DND-41 (cell line): ENCODE measurements around the gene FASTKD3.

Experiments
- ATAC-seq: fragments of 200-7000 bp; cut with Tn5 transposase; 3 replicates; pipeline ENCODE4 v1.9.1; 2021; ENCODE audit warnings: low read depth; ENCODE audit not compliant: insufficient read depth
- DNase-seq: peaks from one replicate; pipeline ENCODE4 v3.0.0-alpha.2; 2020
- H2AFZ ChIP-seq: 2 replicates; pipeline ENCODE4 v1.6.0; 2012; ENCODE audit warnings: low read depth, low read length
- H3K27ac ChIP-seq: 2 replicates; pipeline ENCODE4 v1.5.1; 2012; ENCODE audit warnings: low read length, inconsistent platforms
- H3K27me3 ChIP-seq: fragments of 200-600 bp; sonication (generic); 2 replicates; pipeline ENCODE4 v1.6.0; 2012; ENCODE audit warnings: low read length, mild to moderate bottlenecking, inconsistent platforms; ENCODE audit not compliant: insufficient read depth, poor library complexity
- H3K36me3 ChIP-seq: 2 replicates; pipeline ENCODE4 v1.5.1; 2012; ENCODE audit warnings: low read length, inconsistent platforms; ENCODE audit not compliant: insufficient read depth
- H3K4me1 ChIP-seq: 2 replicates; pipeline ENCODE4 v1.5.1; 2012; ENCODE audit warnings: mild to moderate bottlenecking, low read length; ENCODE audit not compliant: insufficient read depth
- H3K4me2 ChIP-seq: 2 replicates; pipeline ENCODE4 v1.6.0; 2012; ENCODE audit warnings: mild to moderate bottlenecking, moderate library complexity, low read length, inconsistent platforms; ENCODE audit not compliant: insufficient read depth
- H3K4me3 ChIP-seq, 2 experiments: fragments of 200-600 bp in 1 of 2; shearing (Covaris generic) in 1 of 2; 2 replicates each; pipeline ENCODE4 v1.5.1; 2012 to 2016; ENCODE audit warnings: inconsistent platforms in 2 of 2, low read length in 2 of 2, mild to moderate bottlenecking in 2 of 2, low read depth in 1 of 2, moderate library complexity in 1 of 2
- H3K79me2 ChIP-seq: 2 replicates; pipeline ENCODE4 v1.6.0; 2012; ENCODE audit warnings: low read length, inconsistent platforms; ENCODE audit not compliant: insufficient read depth
- H3K9ac ChIP-seq: 2 replicates; pipeline ENCODE4 v1.6.0; 2012; ENCODE audit warnings: low read depth, mild to moderate bottlenecking, inconsistent platforms, low read length, moderate library complexity
- H3K9me3 ChIP-seq: 2 replicates; pipeline ENCODE4 v1.5.1; 2012; ENCODE audit warnings: low read length, moderate library complexity, mild to moderate bottlenecking, inconsistent platforms; ENCODE audit not compliant: insufficient read depth, severe bottlenecking
- H4K20me1 ChIP-seq: 2 replicates; pipeline ENCODE4 v1.6.0; 2012; ENCODE audit warnings: low read length; ENCODE audit not compliant: insufficient read depth
- CTCF ChIP-seq: IDR thresholded peaks from 2 replicates; pipeline ENCODE4 v1.5.1; 2012; ENCODE audit warnings: borderline replicate concordance, low read length, moderate library complexity, mild to moderate bottlenecking; ENCODE audit not compliant: poor library complexity, severe bottlenecking; ENCODE audit errors: extremely low read depth
- EZH2 ChIP-seq: IDR thresholded peaks from 3 replicates; pipeline ENCODE4 v1.6.1; 2012; ENCODE audit warnings: borderline replicate concordance, low read depth, mild to moderate bottlenecking, moderate library complexity, low read length, inconsistent platforms; ENCODE audit not compliant: severe bottlenecking

Gene FASTKD3

GRCh38 chr5:7881091-7881490, 12.3 kb upstream of the FASTKD3 start:
- H4K20me1 ChIP-seq: peaks cover 30% of the 10 kb centered on the region; the same call in 1 of the 2 replicates
- peaks cover 31% of the 10 kb centered on the region for H3K79me2 ChIP-seq

GRCh38 chr5:7878381-7878873, 9.6 kb upstream of the FASTKD3 start:
- H2AFZ ChIP-seq: no peak overlapping the region
- H3K27ac ChIP-seq: no peak overlapping the region
- peaks cover 56% of the 10 kb centered on the region for H3K79me2 ChIP-seq
- no peak for TF ChIP-seq CTCF
- no peak for TF ChIP-seq EZH2
- H3K4me1 ChIP-seq: no peaks in the 10 kb centered on the region
- no peak for DNase-seq
- no peak overlapping the region for H3K9ac ChIP-seq
- no peaks in the 10 kb centered on the region for H3K9me3 ChIP-seq
- peaks cover 89% of the 10 kb centered on the region for H3K36me3 ChIP-seq
- H4K20me1 ChIP-seq: peaks cover 37% of the 10 kb centered on the region; the same call in 1 of the 2 replicates
- ATAC-seq: no peak
- H3K27me3 ChIP-seq: no peaks in the 10 kb centered on the region
- no peak overlapping the region for H3K4me2 ChIP-seq
- H3K4me3 ChIP-seq: no peak overlapping the region

More at GRCh38 chr5:7881091-7881490, 12.3 kb upstream of the FASTKD3 start:
- Histone ChIP-seq H3K27ac (no peak overlapping the region), H3K4me3 (no peak overlapping the region), H3K9ac (no peak overlapping the region), H3K9me3 (no peaks in the 10 kb centered on the region), H3K4me1 (no peaks in the 10 kb centered on the region), H2AFZ (no peak overlapping the region), H3K4me2 (no peak overlapping the region), H3K36me3 (peaks cover 92% of the 10 kb centered on the region), H3K27me3 (no peaks in the 10 kb centered on the region)
- DNase-seq (no peak), ATAC-seq (no peak; the same call in 2 of the 3 replicates)
- TF ChIP-seq EZH2 (no peak), CTCF (no peak)

GRCh38 chr5:7877851-7878250, 9.0 kb upstream of the FASTKD3 start:
- no peaks in the 10 kb centered on the region; the same call in 1 of the 2 replicates for H3K4me1 ChIP-seq
- H3K4me3 ChIP-seq: no peak overlapping the region
- no peak overlapping the region for H2AFZ ChIP-seq
- H3K36me3 ChIP-seq: peaks cover 89% of the 10 kb centered on the region
- H3K27ac ChIP-seq: no peak overlapping the region
- peaks cover 62% of the 10 kb centered on the region for H3K79me2 ChIP-seq
- no peak for DNase-seq
- no peak for ATAC-seq
- no peaks in the 10 kb centered on the region for H3K9me3 ChIP-seq
- no peak overlapping the region for H3K4me2 ChIP-seq
- no peaks in the 10 kb centered on the region for H3K27me3 ChIP-seq
- H3K9ac ChIP-seq: no peak overlapping the region
- TF ChIP-seq EZH2: no peak
- TF ChIP-seq CTCF: no peak
- H4K20me1 ChIP-seq: peaks cover 41% of the 10 kb centered on the region; the same call in 1 of the 2 replicates

- H3K27ac ChIP-seq: no peak overlapping the region
- H3K9me3 ChIP-seq: no peaks in the 10 kb centered on the region
- H3K36me3 ChIP-seq: peaks cover 86% of the 10 kb centered on the region
- peaks cover 70% of the 10 kb centered on the region for H3K79me2 ChIP-seq
- no peak overlapping the region for H3K4me2 ChIP-seq
- peaks cover 3% of the 10 kb centered on the region; the same call in 1 of the 2 replicates for H3K4me1 ChIP-seq
- H3K27me3 ChIP-seq: no peaks in the 10 kb centered on the region
- no peak overlapping the region for H3K9ac ChIP-seq
- peaks cover 46% of the 10 kb centered on the region; the same call in 1 of the 2 replicates for H4K20me1 ChIP-seq
- DNase-seq (no peak), ATAC-seq (no peak)
- H2AFZ ChIP-seq: no peak overlapping the region
- no peak overlapping the region for H3K4me3 ChIP-seq
- TF ChIP-seq EZH2: no peak
- no peak for TF ChIP-seq CTCF
Measured at GRCh38 chr5:7876867-7877266, 8.0 kb upstream of the FASTKD3 start.
